Measurements from ENCODE around the gene BCL2L11.

DNA sequence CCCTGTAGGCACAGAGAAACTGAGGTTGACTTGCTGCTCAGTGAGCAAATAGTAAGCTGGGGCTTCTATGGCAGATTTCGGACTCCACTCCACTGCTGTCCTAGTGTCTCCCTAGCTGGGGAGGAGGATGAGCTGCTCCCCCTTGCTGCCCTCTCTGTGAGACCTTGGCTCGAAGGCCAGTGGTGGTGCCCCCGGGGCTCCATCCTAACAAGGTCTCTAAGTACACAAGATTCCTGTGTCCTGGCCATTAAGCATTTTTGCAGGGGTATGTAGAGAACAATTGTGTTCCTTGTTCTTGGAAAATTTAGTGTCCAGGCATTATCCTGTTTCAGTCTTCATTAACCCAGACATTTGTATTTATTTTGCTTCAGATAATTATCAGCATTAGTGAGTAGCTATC is 21.3 kb upstream of the BCL2L11 start:
- no peak for TF ChIP-seq CTCF (conservative IDR thresholded peaks at IDR 0.05; ENCODE audit: low read depth, low read length)
- TF ChIP-seq EZH2 (IDR thresholded peaks at IDR 0.05; ENCODE audit: borderline replicate concordance, low read depth, low read length, poor library complexity, severe bottlenecking): no peak
